GM12878 (cell line): ENCODE results near the gene FEM1B. TPM values are rescaled to one million over a fixed set of nuclear protein-coding genes. Genes with fewer than 3 reads are reported as not detected.

ENCODE experiments used
- ATAC-seq: fragments of 200-7000 bp; cut with Tn5 transposase; 3 replicates; pipeline ENCODE4 v1.9.1; 2020; ENCODE audit warnings: mild to moderate bottlenecking, moderate library complexity
- BruUV-seq: library from RNA; stranded (reverse); fragments of 400-500 nt; replicated peaks from 2 replicates; lab custom pipeline; 2021; lab: Mats Ljungman, UMichigan
- CTCF ChIA-PET: fragments of 300-600 bp; sonication (Branson Sonifier 250); formaldehyde crosslinking; extraction: SDS; loops from one replicate; lab custom pipeline; 2021; ENCODE audit warnings: inconsistent platforms; lab: Yijun Ruan, JAX
- POLR2A ChIA-PET: fragments of 350-600 bp; formaldehyde crosslinking; extraction: SDS; loops from one replicate; lab custom pipeline; 2021; ENCODE audit warnings: inconsistent platforms; lab: Charles Lee
- RAD21 ChIA-PET: fragments of 300-600 bp; sonication (Branson Sonifier 250); formaldehyde crosslinking; loops from one replicate; lab custom pipeline; 2023; ENCODE audit warnings: antibody characterized with exemption; ENCODE audit not compliant: unreplicated experiment; lab: Charles Lee
- SMC1A ChIA-PET: fragments of 300-600 bp; sonication (Branson Sonifier 250); formaldehyde crosslinking; loops from one replicate; lab custom pipeline; 2023; ENCODE audit not compliant: unreplicated experiment, uncharacterized antibody; lab: Charles Lee
- DNase-seq: peaks from one replicate; pipeline ENCODE4 v3.0.0-alpha.2; 2011; ENCODE audit warnings: low read depth, low spot score
- FAIRE-seq: peaks from 3 replicates; lab custom pipeline; 2011; peaks lifted over from hg19 to GRCh38; lab: Jason Lieb, UNC
- H2AFZ ChIP-seq: 2 replicates; pipeline ENCODE4 v1.6.0; 2011; ENCODE audit warnings: low read depth, low read length, control low read depth; ENCODE audit not compliant: control insufficient read depth
- H3K27ac ChIP-seq: 2 replicates; pipeline ENCODE4 v1.5.1; 2011; ENCODE audit warnings: control low read depth; ENCODE audit not compliant: control insufficient read depth, insufficient read depth
- H3K27me3 ChIP-seq, 2 experiments: replicated peaks in 1 of 2; 2 replicates each; pipeline versions ENCODE4 v1.6.0 to v1.6.1; 2011; ENCODE audit warnings: low read length in 1 of 2; ENCODE audit not compliant: control insufficient read depth in 2 of 2, insufficient read depth in 2 of 2
- H3K36me3 ChIP-seq, 2 experiments: 2 replicates each; pipeline ENCODE4 v1.5.1; 2011; ENCODE audit warnings: low read length in 1 of 2; ENCODE audit not compliant: control insufficient read depth in 2 of 2, insufficient read depth in 2 of 2
- H3K4me1 ChIP-seq: 2 replicates; pipeline ENCODE4 v1.6.1; 2011; ENCODE audit warnings: mild to moderate bottlenecking, low read length, moderate library complexity, mixed read lengths; ENCODE audit not compliant: control insufficient read depth, insufficient read depth
- H3K4me2 ChIP-seq: 2 replicates; pipeline ENCODE4 v1.6.0; 2011; ENCODE audit warnings: control low read depth; ENCODE audit not compliant: control insufficient read depth, insufficient read depth
- H3K4me3 ChIP-seq: fragments of 200-600 bp; sonication (generic); 2 replicates; pipeline ENCODE4 v1.5.1; 2016
- H3K79me2 ChIP-seq: 2 replicates; pipeline ENCODE4 v1.6.0; 2011; ENCODE audit warnings: low read length; ENCODE audit not compliant: control insufficient read depth, insufficient read depth
- H3K9ac ChIP-seq: 2 replicates; pipeline ENCODE4 v1.8.0; 2011; ENCODE audit warnings: low read length, control low read depth, mixed read lengths; ENCODE audit not compliant: control insufficient read depth, insufficient read depth
- H3K9me3 ChIP-seq: replicated peaks from 3 replicates; pipeline ENCODE4 v1.5.1; 2011; ENCODE audit warnings: mild to moderate bottlenecking, low read length; ENCODE audit not compliant: control insufficient read depth, insufficient read depth
- H4K20me1 ChIP-seq: 2 replicates; pipeline ENCODE4 v1.6.0; 2011; ENCODE audit not compliant: control insufficient read depth, insufficient read depth
- BHLHE40 ChIP-seq, 2 experiments: fragments of 450-650 bp in 1 of 2; IDR thresholded peaks; 2 replicates each; pipeline ENCODE4 v1.6.1; 2011 to 2017; ENCODE audit warnings: low read depth in 2 of 2, borderline replicate concordance in 1 of 2, improper control_type of control experiment in 1 of 2, low read length in 1 of 2, mild to moderate bottlenecking in 1 of 2
- CHD1 ChIP-seq: IDR thresholded peaks from 2 replicates; pipeline ENCODE4 v1.6.1; 2012; ENCODE audit warnings: low read depth, low read length, improper control_type of control experiment
- E4F1 ChIP-seq: fragments of 450-650 bp; IDR thresholded peaks from 2 replicates; pipeline ENCODE4 v1.6.1; 2018; ENCODE audit warnings: borderline replicate concordance, mild to moderate bottlenecking; ENCODE audit not compliant: partially characterized antibody
- EGR1 ChIP-seq, 2 experiments: IDR thresholded peaks; 1 replicate in 1 of 2; 2 replicates in 1 of 2; pipeline ENCODE4 v1.6.1; 2011 to 2012; ENCODE audit warnings: low read depth in 2 of 2, low read length in 2 of 2, borderline replicate concordance in 1 of 2, mild to moderate bottlenecking in 1 of 2, moderate library complexity in 1 of 2
- ESRRA ChIP-seq: IDR thresholded peaks from 2 replicates; pipeline ENCODE4 v1.6.1; 2012; ENCODE audit warnings: mild to moderate bottlenecking, low read length, improper control_type of control experiment
- FOXM1 ChIP-seq: IDR thresholded peaks from 2 replicates; pipeline ENCODE4 v1.6.1; 2012; ENCODE audit warnings: low read depth, mild to moderate bottlenecking, inconsistent platforms, low read length, moderate library complexity
- HDAC6 ChIP-seq: fragments of 200-600 bp; sonication (generic); IDR thresholded peaks from one replicate; pipeline ENCODE4 v1.8.0; 2017; ENCODE audit warnings: antibody characterized with exemption; ENCODE audit not compliant: unreplicated experiment
- HSF1 ChIP-seq: fragments of 150-350 bp; IDR thresholded peaks from 2 replicates; pipeline ENCODE4 v1.6.1; 2014; ENCODE audit warnings: mild to moderate bottlenecking, low read depth, low read length
- IKZF2 ChIP-seq, 2 experiments: fragments of 450-650 bp; IDR thresholded peaks; 2 replicates each; pipeline ENCODE4 v1.6.1; 2017; ENCODE audit warnings: mild to moderate bottlenecking in 2 of 2, moderate library complexity in 2 of 2
- LARP7 ChIP-seq: fragments of 450-650 bp; IDR thresholded peaks from 2 replicates; pipeline ENCODE4 v1.6.1; 2017; ENCODE audit warnings: mild to moderate bottlenecking
- MEF2B ChIP-seq: fragments of 450-650 bp; IDR thresholded peaks from 2 replicates; pipeline ENCODE4 v1.6.1; 2018; ENCODE audit warnings: mild to moderate bottlenecking, moderate library complexity; ENCODE audit not compliant: partially characterized antibody, poor library complexity, severe bottlenecking
- MTA2 ChIP-seq: fragments of 450-650 bp; IDR thresholded peaks from 2 replicates; pipeline ENCODE4 v1.6.1; 2016; ENCODE audit warnings: low read depth, mild to moderate bottlenecking, moderate library complexity
- RAD21 ChIP-seq: IDR thresholded peaks from 2 replicates; pipeline ENCODE4 v1.6.1; 2011; ENCODE audit warnings: mild to moderate bottlenecking, low read depth, low read length, moderate library complexity; ENCODE audit not compliant: insufficient read depth
- TBL1XR1 ChIP-seq: IDR thresholded peaks from 2 replicates; pipeline ENCODE4 v1.6.1; 2012; ENCODE audit warnings: low read depth, low read length, improper control_type of control experiment
- TCF3 ChIP-seq: IDR thresholded peaks from 2 replicates; pipeline ENCODE4 v1.6.1; 2012; ENCODE audit warnings: low read depth, mild to moderate bottlenecking, low read length, borderline replicate concordance; ENCODE audit not compliant: insufficient read depth
- ZNF687 ChIP-seq: fragments of 450-650 bp; IDR thresholded peaks from 2 replicates; pipeline ENCODE4 v1.6.1; 2017; ENCODE audit warnings: mild to moderate bottlenecking, moderate library complexity
- whole genome bisulfite sequencing: methylation state at CpG from one replicate; pipeline ENCODE4 v1.1.6; 2016; ENCODE audit warnings: low lambda C conversion rate; ENCODE audit not compliant: insufficient replicate concordance, insufficient coverage; ENCODE audit errors: missing lambda C conversion rate; 5-methylcytosine and 5-hydroxymethylcytosine counted together
- in situ Hi-C: fragments of 300-500 bp; cut with MboI; formaldehyde crosslinking; loops from 9 replicates; pipeline ENCODE4 v1.14.3; 2018; ENCODE audit warnings: mixed read lengths
- intact Hi-C: fragments of 100-400 bp; cut with micrococcal nuclease; formaldehyde crosslinking; loops from one replicate; pipeline ENCODE4 v1.14.2; 2022; ENCODE audit not compliant: unreplicated experiment
- polyA plus RNA-seq, 11 experiments: library from polyadenylated mRNA; depleted of rRNA in 4 of 11; unstranded in 6 of 11; stranded (reverse) in 5 of 11; fragments of >200 nt; fragmentation: Nextera tagmentation in 4 of 11; fragmentation: Illumina TruSeq in 1 of 11; extraction: Ambion mirVana in 4 of 11; extraction: Trizol in 1 of 11; gene quantifications; 1 replicate in 1 of 11; 2 replicates in 10 of 11; pipeline versions ENCODE4 v1.2.1 to v1.2.3, GENCODE V29; 2011 to 2016; ENCODE audit warnings: inconsistent platforms in 2 of 11, missing spikeins in 2 of 11, low read depth in 1 of 11
- total RNA-seq, 4 experiments: library from RNA; depleted of rRNA in 3 of 4; stranded (reverse); fragments of >200 nt in 3 of 4; fragmentation: Illumina TruSeq in 1 of 4; extraction: Trizol in 1 of 4; gene quantifications; 2 replicates each; pipeline versions ENCODE4 v1.2.1 to v1.2.3, GENCODE V29; 2013 to 2021

The FEM1B gene
- total and polyA plus RNA-seq, 10 of the 15 experiments (the other 5 are each of a cell fraction or from before 2014, with no cell fraction given): 5.5 to 61.1 (median 18.2) TPM

- BruUV-seq: no TSS peak
- no peak overlapping the region for H3K4me3 ChIP-seq
- TF ChIP-seq BHLHE40 (IDR thresholded peaks at IDR 0.05; ENCODE audit: borderline replicate concordance in 1 of 2, low read depth in 2 of 2, low read length in 1 of 2) (no peak), MTA2 (no peak), TBL1XR1 (no peak), E4F1 (no peak), LARP7 (no peak), FOXM1 (no peak), RAD21 (no peak), CHD1 (no peak), MEF2B (no peak), ZNF687 (no peak), ESRRA (no peak), HDAC6 (no peak), EGR1 (IDR thresholded peaks at IDR 0.05; ENCODE audit: borderline replicate concordance in 1 of 2, low read depth in 2 of 2, low read length in 2 of 2) (no peak), HSF1 (no peak), IKZF2 (IDR thresholded peaks at IDR 0.05) (no peak), TCF3 (no peak)
Measured at GRCh38 chr15:68311859-68312557, 34.5 kb downstream of the FEM1B start.

More at GRCh38 chr15:68311859-68312557, 34.5 kb downstream of the FEM1B start:
- no peak for ATAC-seq
- no peaks in the 10 kb centered on the region for H3K9me3 ChIP-seq
- ChIA-PET POLR2A (no interaction called here), CTCF (interaction anchor here (1.4 to 2.2 kb wide), 2 partner anchors 59 to 227 kb away, joined by 6 to 8 read pairs; no protein-coding TSS in a partner anchor), RAD21 (interaction anchor here (1.9 kb wide), 1 partner anchor 59 kb away, joined by 6 read pairs; no protein-coding TSS in a partner anchor), SMC1A (no interaction called here)
- no peak overlapping the region for H3K4me2 ChIP-seq
- no peaks in the 10 kb centered on the region for H3K4me1 ChIP-seq
- H3K36me3 ChIP-seq: no peaks in the 10 kb centered on the region
- FAIRE-seq: no peak
- in situ Hi-C loops: no loop called here
- H2AFZ ChIP-seq: no peak overlapping the region
- H3K79me2 ChIP-seq: no peaks in the 10 kb centered on the region
- WGBS: 14% methylated on average over 3 of the region's 3 CpGs
- DNase-seq: no peak
- no peaks in the 10 kb centered on the region; a peak in 1 of 4 replicates for H3K27me3 ChIP-seq
- no peaks in the 10 kb centered on the region for H4K20me1 ChIP-seq
- intact Hi-C loops: no loop called here
- H3K27ac ChIP-seq: no peak overlapping the region
- H3K9ac ChIP-seq: no peak overlapping the region
